Measurements from ENCODE around the gene ARHGAP1.

DNA sequence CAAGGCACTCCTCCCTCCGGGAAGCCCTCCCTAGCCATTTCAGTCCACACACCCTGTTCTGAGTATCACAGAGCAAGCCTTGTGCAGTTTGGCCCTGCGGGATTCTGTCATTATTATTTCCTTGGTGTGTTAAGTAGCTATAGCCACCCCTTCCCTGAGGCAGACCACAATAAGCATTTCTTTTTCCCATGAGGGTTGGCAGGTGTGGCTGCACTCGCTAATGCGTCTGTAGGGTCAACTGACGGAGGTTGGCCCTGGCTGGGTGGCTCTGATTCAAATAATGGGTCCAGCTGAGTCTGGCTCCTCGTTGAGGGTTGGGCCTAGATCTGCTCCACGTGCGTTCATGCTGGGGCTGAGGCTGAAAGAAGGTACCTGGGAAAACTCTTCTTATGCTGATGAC is 23.7 kb upstream of the ARHGAP1 start:
- no peak for TF ChIP-seq ZEB2 (IDR thresholded peaks at IDR 0.05)
- TF ChIP-seq, protein P1, sequence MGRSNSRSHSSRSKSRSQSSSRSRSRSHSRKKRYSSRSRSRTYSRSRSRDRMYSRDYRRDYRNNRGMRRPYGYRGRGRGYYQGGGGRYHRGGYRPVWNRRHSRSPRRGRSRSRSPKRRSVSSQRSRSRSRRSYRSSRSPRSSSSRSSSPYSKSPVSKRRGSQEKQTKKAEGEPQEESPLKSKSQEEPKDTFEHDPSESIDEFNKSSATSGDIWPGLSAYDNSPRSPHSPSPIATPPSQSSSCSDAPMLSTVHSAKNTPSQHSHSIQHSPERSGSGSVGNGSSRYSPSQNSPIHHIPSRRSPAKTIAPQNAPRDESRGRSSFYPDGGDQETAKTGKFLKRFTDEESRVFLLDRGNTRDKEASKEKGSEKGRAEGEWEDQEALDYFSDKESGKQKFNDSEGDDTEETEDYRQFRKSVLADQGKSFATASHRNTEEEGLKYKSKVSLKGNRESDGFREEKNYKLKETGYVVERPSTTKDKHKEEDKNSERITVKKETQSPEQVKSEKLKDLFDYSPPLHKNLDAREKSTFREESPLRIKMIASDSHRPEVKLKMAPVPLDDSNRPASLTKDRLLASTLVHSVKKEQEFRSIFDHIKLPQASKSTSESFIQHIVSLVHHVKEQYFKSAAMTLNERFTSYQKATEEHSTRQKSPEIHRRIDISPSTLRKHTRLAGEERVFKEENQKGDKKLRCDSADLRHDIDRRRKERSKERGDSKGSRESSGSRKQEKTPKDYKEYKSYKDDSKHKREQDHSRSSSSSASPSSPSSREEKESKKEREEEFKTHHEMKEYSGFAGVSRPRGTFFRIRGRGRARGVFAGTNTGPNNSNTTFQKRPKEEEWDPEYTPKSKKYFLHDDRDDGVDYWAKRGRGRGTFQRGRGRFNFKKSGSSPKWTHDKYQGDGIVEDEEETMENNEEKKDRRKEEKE (IDR thresholded peaks at IDR 0.05; ENCODE audit: borderline replicate concordance in 1 of 2, control insufficient read depth in 1 of 2, low read depth in 2 of 2, low read length in 1 of 2), result no peak
- TF ChIP-seq EHMT2 (IDR thresholded peaks at IDR 0.05), result no peak
- TF ChIP-seq ZNF217 (CRISPR knock-in tag; IDR thresholded peaks at IDR 0.05), result no peak
- TF ChIP-seq SMARCA5 (IDR thresholded peaks at IDR 0.05), result no peak
- TF ChIP-seq SRF (CRISPR knock-in tag; IDR thresholded peaks at IDR 0.05), result no peak
- TF ChIP-seq, protein P2, sequence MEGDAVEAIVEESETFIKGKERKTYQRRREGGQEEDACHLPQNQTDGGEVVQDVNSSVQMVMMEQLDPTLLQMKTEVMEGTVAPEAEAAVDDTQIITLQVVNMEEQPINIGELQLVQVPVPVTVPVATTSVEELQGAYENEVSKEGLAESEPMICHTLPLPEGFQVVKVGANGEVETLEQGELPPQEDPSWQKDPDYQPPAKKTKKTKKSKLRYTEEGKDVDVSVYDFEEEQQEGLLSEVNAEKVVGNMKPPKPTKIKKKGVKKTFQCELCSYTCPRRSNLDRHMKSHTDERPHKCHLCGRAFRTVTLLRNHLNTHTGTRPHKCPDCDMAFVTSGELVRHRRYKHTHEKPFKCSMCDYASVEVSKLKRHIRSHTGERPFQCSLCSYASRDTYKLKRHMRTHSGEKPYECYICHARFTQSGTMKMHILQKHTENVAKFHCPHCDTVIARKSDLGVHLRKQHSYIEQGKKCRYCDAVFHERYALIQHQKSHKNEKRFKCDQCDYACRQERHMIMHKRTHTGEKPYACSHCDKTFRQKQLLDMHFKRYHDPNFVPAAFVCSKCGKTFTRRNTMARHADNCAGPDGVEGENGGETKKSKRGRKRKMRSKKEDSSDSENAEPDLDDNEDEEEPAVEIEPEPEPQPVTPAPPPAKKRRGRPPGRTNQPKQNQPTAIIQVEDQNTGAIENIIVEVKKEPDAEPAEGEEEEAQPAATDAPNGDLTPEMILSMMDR (IDR thresholded peaks at IDR 0.05 in 2 of 3, conservative IDR thresholded peaks at IDR 0.05 in 1 of 3; ENCODE audit: insufficient read depth in 2 of 3, low read depth in 1 of 3, low read length in 3 of 3), result no peak
- TF ChIP-seq EZH2 (IDR thresholded peaks at IDR 0.05; ENCODE audit: borderline replicate concordance, low read depth, low read length), result no peak
- TF ChIP-seq NR2C2 (CRISPR knock-in tag; IDR thresholded peaks at IDR 0.05), result no peak
- TF ChIP-seq NR2C2 (tag; IDR thresholded peaks at IDR 0.05), result no peak
- no peak for TF ChIP-seq JUND (IDR thresholded peaks at IDR 0.05; ENCODE audit: borderline replicate concordance, low read depth, low read length)
- no peak for TF ChIP-seq JUND (tag; IDR thresholded peaks at IDR 0.05; ENCODE audit: borderline replicate concordance, low read depth, low read length)
